HEK293 (cell line): ENCODE results near the gene FAM216A.

ENCODE experiments used
- AEBP2 ChIP-seq: fragments of 450-650 bp; formaldehyde crosslinking; IDR thresholded peaks from 2 replicates; pipeline ENCODE4 v1.5.1; 2016; ENCODE audit warnings: missing biosample characterization, missing genetic modification characterization, borderline replicate concordance
- BCL11A ChIP-seq: fragments of 450-650 bp; formaldehyde crosslinking; IDR thresholded peaks from 2 replicates; pipeline ENCODE4 v1.5.1; 2016; ENCODE audit warnings: low read depth, missing biosample characterization, missing genetic modification characterization
- ELK4 ChIP-seq: IDR thresholded peaks from 2 replicates; pipeline ENCODE4 v1.6.1; 2011; ENCODE audit warnings: mild to moderate bottlenecking, low read depth, low read length, borderline replicate concordance
- GLIS2 ChIP-seq: fragments of 450-650 bp; formaldehyde crosslinking; IDR thresholded peaks from 2 replicates; pipeline ENCODE4 v1.5.1; 2016; ENCODE audit warnings: missing biosample characterization, missing genetic modification characterization
- HOXD13 ChIP-seq: sonication (generic); formaldehyde crosslinking; IDR thresholded peaks from 2 replicates; pipeline ENCODE4 v1.8.0; 2022; ENCODE audit warnings: missing genetic modification reagents, borderline replicate concordance
- INSM2 ChIP-seq: fragments of 450-650 bp; formaldehyde crosslinking; IDR thresholded peaks from 2 replicates; pipeline ENCODE4 v1.5.1; 2016; ENCODE audit warnings: missing biosample characterization, missing genetic modification characterization
- KLF1 ChIP-seq: fragments of 450-650 bp; formaldehyde crosslinking; IDR thresholded peaks from 2 replicates; pipeline ENCODE4 v1.5.1; 2016; ENCODE audit warnings: missing biosample characterization, missing genetic modification characterization
- OSR2 ChIP-seq: fragments of 450-650 bp; formaldehyde crosslinking; IDR thresholded peaks from 2 replicates; pipeline ENCODE4 v1.5.1; 2016; ENCODE audit warnings: missing biosample characterization, missing genetic modification characterization
- SETDB1 ChIP-seq: IDR thresholded peaks from one replicate; pipeline ENCODE4 v1.6.1; 2017; ENCODE audit warnings: mild to moderate bottlenecking, low read length, moderate library complexity, mixed read lengths; ENCODE audit not compliant: insufficient read length
- TCF7L2 ChIP-seq: IDR thresholded peaks from 2 replicates; pipeline ENCODE4 v1.6.1; 2011; ENCODE audit warnings: low read depth, mild to moderate bottlenecking, inconsistent platforms, low read length, moderate library complexity, borderline replicate concordance
- TSHZ1 ChIP-seq: fragments of 450-650 bp; formaldehyde crosslinking; IDR thresholded peaks from 2 replicates; pipeline ENCODE4 v1.5.1; 2016; ENCODE audit warnings: missing biosample characterization, missing genetic modification characterization, borderline replicate concordance
- YY1 ChIP-seq: fragments of 450-650 bp; formaldehyde crosslinking; IDR thresholded peaks from 2 replicates; pipeline ENCODE4 v1.5.1; 2018; ENCODE audit warnings: missing biosample characterization, missing genetic modification characterization
- ZFP37 ChIP-seq: fragments of 450-650 bp; formaldehyde crosslinking; IDR thresholded peaks from 2 replicates; pipeline ENCODE4 v1.5.1; 2016; ENCODE audit warnings: missing biosample characterization, missing genetic modification characterization
- ZFP69B ChIP-seq: fragments of 450-650 bp; formaldehyde crosslinking; IDR thresholded peaks from 2 replicates; pipeline ENCODE4 v1.5.1; 2016; ENCODE audit warnings: missing biosample characterization, missing genetic modification characterization
- ZNF174 ChIP-seq: fragments of 450-650 bp; formaldehyde crosslinking; IDR thresholded peaks from 2 replicates; pipeline ENCODE4 v1.5.0; 2017; ENCODE audit warnings: missing biosample characterization, mild to moderate bottlenecking, missing genetic modification characterization
- ZNF280D ChIP-seq: fragments of 450-650 bp; formaldehyde crosslinking; IDR thresholded peaks from 2 replicates; pipeline ENCODE4 v1.5.1; 2016; ENCODE audit warnings: missing biosample characterization, missing genetic modification characterization
- ZNF391 ChIP-seq: fragments of 450-650 bp; formaldehyde crosslinking; IDR thresholded peaks from 2 replicates; pipeline ENCODE4 v1.5.1; 2016; ENCODE audit warnings: low read depth, missing biosample characterization, missing genetic modification characterization, borderline replicate concordance
- ZNF398 ChIP-seq: fragments of 450-650 bp; formaldehyde crosslinking; IDR thresholded peaks from 2 replicates; pipeline ENCODE4 v1.5.1; 2017; ENCODE audit warnings: missing biosample characterization, missing genetic modification characterization
- ZNF510 ChIP-seq: fragments of 450-650 bp; formaldehyde crosslinking; IDR thresholded peaks from 2 replicates; pipeline ENCODE4 v1.5.1; 2018; ENCODE audit warnings: mild to moderate bottlenecking, missing genetic modification characterization, missing biosample characterization; ENCODE audit not compliant: insufficient replicate concordance
- ZNF596 ChIP-seq: fragments of 450-650 bp; IDR thresholded peaks from 2 replicates; pipeline ENCODE4 v1.5.0; 2018; ENCODE audit warnings: missing biosample characterization, mild to moderate bottlenecking, missing genetic modification characterization, moderate library complexity
- ZNF654 ChIP-seq: fragments of 450-650 bp; formaldehyde crosslinking; IDR thresholded peaks from 2 replicates; pipeline ENCODE4 v1.5.1; 2016; ENCODE audit warnings: low read depth, missing biosample characterization, missing genetic modification characterization
- ZNF768 ChIP-seq: fragments of 450-650 bp; formaldehyde crosslinking; IDR thresholded peaks from 2 replicates; pipeline ENCODE4 v1.5.1; 2018; ENCODE audit warnings: missing biosample characterization, mild to moderate bottlenecking, missing genetic modification characterization
- ZNF843 ChIP-seq: fragments of 450-650 bp; formaldehyde crosslinking; IDR thresholded peaks from 2 replicates; pipeline ENCODE4 v1.5.1; 2016; ENCODE audit warnings: missing biosample characterization, missing genetic modification characterization
- ZSCAN4 ChIP-seq: fragments of 450-650 bp; formaldehyde crosslinking; IDR thresholded peaks from 2 replicates; pipeline ENCODE4 v1.5.1; 2017; ENCODE audit warnings: missing biosample characterization, missing genetic modification characterization
- ZXDB ChIP-seq: fragments of 450-650 bp; formaldehyde crosslinking; IDR thresholded peaks from 2 replicates; pipeline ENCODE4 v1.5.1; 2016; ENCODE audit warnings: missing biosample characterization, missing genetic modification characterization

FAM216A gene

GRCh38 chr12:110449799-110450497 lies 18.7 kb upstream of the FAM216A start, which contains the start of gene ARPC3 (continued):
- peak; percentile 61 for TF ChIP-seq ZNF654
- no peak for TF ChIP-seq ZNF596 (tag by site-specific recombination)
- TF ChIP-seq AEBP2 (tag by site-specific recombination) = no peak
- TF ChIP-seq ZNF843 (tag by site-specific recombination) = no peak
- no peak for TF ChIP-seq ZFP37 (tag by site-specific recombination)
- peak; percentile 76 for TF ChIP-seq ZXDB (tag by site-specific recombination)
- no peak for TF ChIP-seq OSR2 (tag by site-specific recombination)
- no peak for TF ChIP-seq ZSCAN4 (tag by site-specific recombination)
- no peak for TF ChIP-seq TCF7L2
- TF ChIP-seq YY1 (tag by site-specific recombination) = peak; percentile 32
- no peak for TF ChIP-seq BCL11A (tag by site-specific recombination)
- TF ChIP-seq ZNF768 = no peak
- no peak for TF ChIP-seq INSM2 (tag by site-specific recombination)
- peak; percentile 84; the same call in 1 of the 2 replicates for TF ChIP-seq GLIS2 (tag by site-specific recombination)
- TF ChIP-seq ELK4 = peak; percentile 77; the same call in 1 of the 2 replicates
- no peak for TF ChIP-seq ZNF280D (tag by site-specific recombination)
- no peak; the same call in 1 of the 2 replicates for TF ChIP-seq ZNF391 (tag by site-specific recombination)
- TF ChIP-seq ZNF174 (tag by site-specific recombination) = no peak
- no peak for TF ChIP-seq ZFP69B (tag by site-specific recombination)
- no peak for TF ChIP-seq HOXD13 (CRISPR knock-in tag)
- TF ChIP-seq KLF1 (tag by site-specific recombination) = peak; percentile 47; the same call in 1 of the 2 replicates
- TF ChIP-seq SETDB1 = no peak
- TF ChIP-seq ZNF510 (tag by site-specific recombination) = no peak
- peak; percentile 32 for TF ChIP-seq ZNF398 (tag by site-specific recombination)
- no peak for TF ChIP-seq TSHZ1 (tag by site-specific recombination)
